Ishikawa (cell line): Measurements from ENCODE around the gene ANKS6.

Experiments used
- CEBPB ChIP-seq: IDR thresholded peaks from 2 replicates; pipeline ENCODE4 v1.6.1; 2012
- CREB1 ChIP-seq: IDR thresholded peaks from 2 replicates; pipeline ENCODE4 v1.6.1; 2012; ENCODE audit warnings: low read depth
- EGR1 ChIP-seq: IDR thresholded peaks from 2 replicates; pipeline ENCODE4 v1.6.1; 2012
- EP300 ChIP-seq: IDR thresholded peaks from 2 replicates; pipeline ENCODE4 v1.6.1; 2012; ENCODE audit warnings: borderline replicate concordance
- FOXM1 ChIP-seq: IDR thresholded peaks from 2 replicates; pipeline ENCODE4 v1.6.1; 2012; ENCODE audit warnings: low read depth, borderline replicate concordance
- NFIC ChIP-seq: IDR thresholded peaks from 2 replicates; pipeline ENCODE4 v1.6.1; 2012
- RAD21 ChIP-seq: IDR thresholded peaks from 2 replicates; pipeline ENCODE4 v1.6.1; 2012; ENCODE audit warnings: low read depth
- TAF1 ChIP-seq: IDR thresholded peaks from 2 replicates; pipeline ENCODE4 v1.6.1; 2012; ENCODE audit warnings: low read depth, mild to moderate bottlenecking
- TCF12 ChIP-seq: IDR thresholded peaks from 2 replicates; pipeline ENCODE4 v1.6.1; 2012; ENCODE audit warnings: low read depth
- TEAD4 ChIP-seq: IDR thresholded peaks from 2 replicates; pipeline ENCODE4 v1.6.1; 2012
- YY1 ChIP-seq: IDR thresholded peaks from 2 replicates; pipeline ENCODE4 v1.6.1; 2012; ENCODE audit warnings: low read depth
- ZBTB7A ChIP-seq: IDR thresholded peaks from 2 replicates; pipeline ENCODE4 v1.6.1; 2012; ENCODE audit warnings: low read depth
- TF ChIP-seq, protein P1 (sequence below): IDR thresholded peaks from 2 replicates; pipeline ENCODE4 v1.6.1; 2012
- TF ChIP-seq, protein P2 (sequence below): IDR thresholded peaks from 2 replicates; pipeline ENCODE4 v1.6.1; 2012
- TF ChIP-seq, protein P3 (sequence below): IDR thresholded peaks from 2 replicates; pipeline ENCODE4 v1.6.1; 2012; ENCODE audit warnings: low read depth, mild to moderate bottlenecking

ANKS6 gene

DNA sequence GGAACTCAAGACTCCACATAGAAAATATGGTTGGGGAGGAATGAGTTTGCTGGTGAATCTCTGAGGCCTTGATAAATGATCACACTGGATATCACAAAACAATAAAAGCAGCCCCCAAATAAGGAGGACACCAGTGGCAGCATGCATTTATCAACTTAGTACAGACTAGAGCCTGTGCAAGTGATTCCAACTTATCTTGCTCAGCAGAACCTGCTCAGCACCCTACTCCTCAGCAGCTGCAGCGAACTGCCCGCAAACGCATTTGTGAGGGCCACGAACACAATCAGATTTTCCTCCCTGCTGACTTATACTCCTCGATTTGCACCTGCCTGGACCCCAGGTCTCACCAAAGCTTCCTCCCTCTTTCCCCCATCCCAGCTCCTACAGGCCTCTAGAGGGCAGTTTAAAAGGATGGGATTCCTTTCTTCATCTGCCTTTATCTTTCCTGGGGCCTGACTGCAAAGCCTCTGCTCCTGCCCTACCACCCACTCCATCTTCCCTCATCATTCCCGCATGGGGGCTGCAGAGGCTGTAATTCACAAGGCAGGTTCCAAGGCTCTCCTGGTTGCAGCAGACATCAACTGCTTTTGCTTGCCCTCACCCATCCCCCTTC lies 41.2 kb downstream of the ANKS6 start:
- no peak for TF ChIP-seq CREB1
- TF ChIP-seq, protein P1, sequence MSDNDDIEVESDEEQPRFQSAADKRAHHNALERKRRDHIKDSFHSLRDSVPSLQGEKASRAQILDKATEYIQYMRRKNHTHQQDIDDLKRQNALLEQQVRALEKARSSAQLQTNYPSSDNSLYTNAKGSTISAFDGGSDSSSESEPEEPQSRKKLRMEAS: no peak
- TF ChIP-seq TEAD4: no peak
- no peak for TF ChIP-seq EGR1
- no peak for TF ChIP-seq RAD21
- TF ChIP-seq NFIC: no peak
- no peak for TF ChIP-seq ZBTB7A
- TF ChIP-seq CEBPB: no peak
- TF ChIP-seq, protein P2, sequence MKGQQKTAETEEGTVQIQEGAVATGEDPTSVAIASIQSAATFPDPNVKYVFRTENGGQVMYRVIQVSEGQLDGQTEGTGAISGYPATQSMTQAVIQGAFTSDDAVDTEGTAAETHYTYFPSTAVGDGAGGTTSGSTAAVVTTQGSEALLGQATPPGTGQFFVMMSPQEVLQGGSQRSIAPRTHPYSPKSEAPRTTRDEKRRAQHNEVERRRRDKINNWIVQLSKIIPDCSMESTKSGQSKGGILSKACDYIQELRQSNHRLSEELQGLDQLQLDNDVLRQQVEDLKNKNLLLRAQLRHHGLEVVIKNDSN: no peak
- TF ChIP-seq EP300: no peak
- no peak for TF ChIP-seq YY1
- TF ChIP-seq TAF1: no peak
- TF ChIP-seq TCF12: no peak
- TF ChIP-seq FOXM1: no peak

DNA sequence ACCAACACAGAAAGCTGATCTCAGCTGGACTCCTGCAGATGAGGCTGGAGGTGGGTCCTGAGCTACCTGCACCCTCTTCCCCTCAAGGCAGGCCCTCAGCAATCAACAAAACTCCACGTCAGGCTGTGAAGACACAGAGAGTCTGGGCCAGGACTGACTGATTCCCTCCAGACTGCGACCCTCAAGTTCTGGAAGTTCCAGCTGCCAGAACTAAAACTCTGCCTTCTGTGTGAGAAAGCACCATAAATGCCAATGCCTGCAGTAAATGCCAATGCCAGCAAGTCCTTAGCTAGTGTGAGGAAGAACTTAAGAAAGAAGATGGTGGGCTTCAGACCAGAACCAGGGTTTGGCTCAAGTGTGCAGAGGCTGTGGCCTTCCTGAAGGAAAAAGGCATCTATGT lies 45.1 kb downstream of the ANKS6 start:
- TF ChIP-seq CREB1 (no peak), TAF1 (no peak), RAD21 (no peak), NFIC (no peak), ZBTB7A (no peak), FOXM1 (no peak), CEBPB (no peak), EP300 (no peak), YY1 (no peak), TCF12 (no peak), TEAD4 (no peak)
- TF ChIP-seq, protein P1: no peak
- TF ChIP-seq, protein P3, sequence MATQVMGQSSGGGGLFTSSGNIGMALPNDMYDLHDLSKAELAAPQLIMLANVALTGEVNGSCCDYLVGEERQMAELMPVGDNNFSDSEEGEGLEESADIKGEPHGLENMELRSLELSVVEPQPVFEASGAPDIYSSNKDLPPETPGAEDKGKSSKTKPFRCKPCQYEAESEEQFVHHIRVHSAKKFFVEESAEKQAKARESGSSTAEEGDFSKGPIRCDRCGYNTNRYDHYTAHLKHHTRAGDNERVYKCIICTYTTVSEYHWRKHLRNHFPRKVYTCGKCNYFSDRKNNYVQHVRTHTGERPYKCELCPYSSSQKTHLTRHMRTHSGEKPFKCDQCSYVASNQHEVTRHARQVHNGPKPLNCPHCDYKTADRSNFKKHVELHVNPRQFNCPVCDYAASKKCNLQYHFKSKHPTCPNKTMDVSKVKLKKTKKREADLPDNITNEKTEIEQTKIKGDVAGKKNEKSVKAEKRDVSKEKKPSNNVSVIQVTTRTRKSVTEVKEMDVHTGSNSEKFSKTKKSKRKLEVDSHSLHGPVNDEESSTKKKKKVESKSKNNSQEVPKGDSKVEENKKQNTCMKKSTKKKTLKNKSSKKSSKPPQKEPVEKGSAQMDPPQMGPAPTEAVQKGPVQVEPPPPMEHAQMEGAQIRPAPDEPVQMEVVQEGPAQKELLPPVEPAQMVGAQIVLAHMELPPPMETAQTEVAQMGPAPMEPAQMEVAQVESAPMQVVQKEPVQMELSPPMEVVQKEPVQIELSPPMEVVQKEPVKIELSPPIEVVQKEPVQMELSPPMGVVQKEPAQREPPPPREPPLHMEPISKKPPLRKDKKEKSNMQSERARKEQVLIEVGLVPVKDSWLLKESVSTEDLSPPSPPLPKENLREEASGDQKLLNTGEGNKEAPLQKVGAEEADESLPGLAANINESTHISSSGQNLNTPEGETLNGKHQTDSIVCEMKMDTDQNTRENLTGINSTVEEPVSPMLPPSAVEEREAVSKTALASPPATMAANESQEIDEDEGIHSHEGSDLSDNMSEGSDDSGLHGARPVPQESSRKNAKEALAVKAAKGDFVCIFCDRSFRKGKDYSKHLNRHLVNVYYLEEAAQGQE: no peak

DNA sequence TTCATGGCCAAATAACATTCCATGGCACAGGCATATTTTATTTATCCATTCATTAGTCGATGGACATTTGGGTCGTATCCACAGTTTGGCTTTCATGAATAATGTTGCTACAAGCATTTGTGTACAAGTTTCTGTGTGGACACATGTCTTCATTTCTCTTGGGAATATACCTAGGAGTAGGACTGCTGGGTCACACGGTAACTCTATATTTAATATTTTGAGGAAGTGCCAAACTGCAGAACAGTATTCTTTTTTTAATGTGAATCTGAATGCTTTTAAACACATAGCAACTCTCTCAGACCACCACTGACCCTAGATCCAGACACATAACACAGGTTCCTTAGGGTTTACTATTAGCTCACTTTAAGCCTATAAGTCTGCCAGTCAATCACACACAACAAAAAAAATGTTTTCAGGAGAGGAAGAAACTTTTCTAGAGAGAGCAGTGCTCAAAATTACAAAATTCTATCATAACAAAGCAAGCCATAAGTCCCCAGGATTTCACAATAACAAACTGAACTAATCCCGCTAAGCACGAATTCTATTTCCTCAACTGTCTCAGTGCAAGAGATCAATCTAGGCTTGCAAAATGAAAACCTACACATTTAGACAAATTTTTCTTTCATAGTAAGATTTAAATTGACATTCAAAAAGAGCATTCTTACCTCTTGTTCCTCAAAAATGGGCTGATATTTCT lies 45.8 kb downstream of the ANKS6 start:
- no peak for TF ChIP-seq FOXM1
- TF ChIP-seq EGR1: no peak
- TF ChIP-seq YY1: no peak
- TF ChIP-seq, protein P1: no peak
- TF ChIP-seq ZBTB7A: no peak
- no peak for TF ChIP-seq CEBPB
- no peak for TF ChIP-seq EP300
- TF ChIP-seq, protein P3: no peak
- no peak for TF ChIP-seq CREB1
- no peak for TF ChIP-seq TAF1
- no peak for TF ChIP-seq NFIC
- TF ChIP-seq RAD21: no peak
- no peak for TF ChIP-seq TCF12
- TF ChIP-seq TEAD4: no peak
- TF ChIP-seq, protein P2: no peak

DNA sequence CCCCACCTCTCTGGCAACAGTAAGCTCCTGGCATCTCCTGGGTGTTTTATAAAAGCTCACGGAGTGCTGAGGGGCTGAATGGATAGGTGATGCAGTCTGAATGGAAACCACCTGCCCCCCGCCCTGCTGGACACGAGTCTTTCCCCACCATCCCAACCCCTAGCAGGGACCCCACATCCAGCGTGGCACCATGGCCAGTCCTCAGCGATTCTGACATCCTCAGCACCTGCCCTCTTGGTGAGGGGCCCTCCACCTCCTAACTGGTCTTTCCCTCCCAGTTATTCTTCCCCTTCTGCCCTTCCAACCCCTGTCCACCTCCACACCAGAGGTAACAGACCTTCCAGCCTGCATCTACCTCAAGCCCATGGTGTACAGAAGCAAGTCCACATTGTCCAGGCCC lies 48.9 kb downstream of the ANKS6 start:
- TF ChIP-seq ZBTB7A (no peak), EGR1 (no peak), TEAD4 (no peak), NFIC (no peak), EP300 (no peak), TCF12 (no peak), TAF1 (no peak), FOXM1 (no peak), CREB1 (no peak), RAD21 (no peak), CEBPB (no peak), YY1 (no peak)
- TF ChIP-seq, protein P1: no peak
- TF ChIP-seq, protein P2: no peak
- TF ChIP-seq, protein P3: no peak
